Naive B cell (primary cell): ENCODE results near the gene OR3A3. TPM values are rescaled to one million over a fixed set of nuclear protein-coding genes. Genes with fewer than 3 reads are reported as not detected.
"Not testable (repeated sequence)": the region's sequence is repeated elsewhere in the genome, so short reads cannot be mapped to it uniquely, and the experiment has no call there.

Source experiments
- ATAC-seq, 2 donors: fragments of 150-1000 bp; cut with Tn5 transposase; 2 replicates each; pipeline ENCODE4 v1.10.0; 2021; ENCODE audit warnings: low read depth in 2 of 2, mild to moderate bottlenecking in 2 of 2, moderate library complexity in 2 of 2
- DNase-seq: peaks from one replicate; pipeline ENCODE4 v3.0.0; 2022
- H3K27ac Mint-ChIP-seq, 6 donors: one replicate each; pipeline ENCODE4 v1.8.0; 2020 to 2022; ENCODE audit warnings: mild to moderate bottlenecking in 6 of 6, mixed read lengths in 6 of 6, moderate library complexity in 5 of 6, inconsistent platforms in 2 of 6
- H3K27me3 Mint-ChIP-seq, 3 donors: one replicate each; pipeline ENCODE4 v1.8.0; 2021 to 2022; ENCODE audit warnings: mixed read lengths in 3 of 3, mild to moderate bottlenecking in 1 of 3
- H3K36me3 Mint-ChIP-seq, 2 donors: one replicate each; pipeline ENCODE4 v1.8.0; 2020 to 2022; ENCODE audit warnings: mixed read lengths in 2 of 2, inconsistent platforms in 1 of 2, mild to moderate bottlenecking in 1 of 2
- H3K4me1 Mint-ChIP-seq, 3 donors: one replicate each; pipeline ENCODE4 v1.8.0; 2020 to 2022; ENCODE audit warnings: mixed read lengths in 3 of 3, inconsistent platforms in 1 of 3, mild to moderate bottlenecking in 1 of 3, moderate library complexity in 1 of 3
- H3K4me3 Mint-ChIP-seq, 8 donors: one replicate each; pipeline ENCODE4 v1.8.0; 2020 to 2022; ENCODE audit warnings: mild to moderate bottlenecking in 8 of 8, mixed read lengths in 8 of 8, moderate library complexity in 8 of 8, inconsistent platforms in 2 of 8
- H3K9me3 Mint-ChIP-seq, 7 donors: one replicate each; pipeline ENCODE4 v1.8.0; 2020 to 2022; ENCODE audit warnings: mixed read lengths in 7 of 7, mild to moderate bottlenecking in 5 of 7, inconsistent platforms in 2 of 7, moderate library complexity in 1 of 7
- polyA plus RNA-seq, 6 donors: library from polyadenylated mRNA; unstranded; fragments of 300-500 nt; fragmentation: Illumina TruSeq; gene quantifications; one replicate each; pipeline ENCODE4 v1.2.3, GENCODE V29; 2021; ENCODE audit warnings: low read depth in 6 of 6

Gene OR3A3
- not detected for polyA plus RNA-seq

- H3K4me1 Mint-ChIP-seq: peaks cover 0 to 9% (median 0%) of the 10 kb centered on the region in 3 donors
- H3K27ac Mint-ChIP-seq: peak within 1 kb of the TSS in 1 of 6 donors; percentile 20
- peak within 1 kb of the TSS in 1 of 8 donors; percentile 47 for H3K4me3 Mint-ChIP-seq
- H3K36me3 Mint-ChIP-seq: peaks cover 0 to 31% of the 10 kb centered on the region in 2 donors
- H3K27me3 Mint-ChIP-seq: peaks cover 43 to 54% (median 50%) of the 10 kb centered on the region in 3 donors
- peaks cover 0 to 37% (median 18%) of the 10 kb centered on the region in 7 donors for H3K9me3 Mint-ChIP-seq
- DNase-seq (no peak), ATAC-seq (no peak)
These were observed at the start of gene OR3A3 for GRCh38 chr17:3411070-3411469. OR3A3 (plus strand) TSS chr17:3411370.

GRCh38 chr17:3371167-3371566, 40.0 kb upstream of the OR3A3 start:
- not testable (repeated sequence) for H3K4me1 Mint-ChIP-seq, H3K27ac Mint-ChIP-seq, DNase-seq, H3K4me3 Mint-ChIP-seq, ATAC-seq
- peaks cover 8 to 33% (median 10%) of the 10 kb centered on the region in 3 donors for H3K27me3 Mint-ChIP-seq
- H3K36me3 Mint-ChIP-seq: peaks cover 10 to 19% of the 10 kb centered on the region in 2 donors
- peaks cover 0 to 57% (median 38%) of the 10 kb centered on the region in 7 donors for H3K9me3 Mint-ChIP-seq

- peaks cover 43 to 51% (median 50%) of the 10 kb centered on the region in 3 donors for H3K27me3 Mint-ChIP-seq
- no peak for ATAC-seq
- peaks cover 0 to 13% of the 10 kb centered on the region in 2 donors for H3K36me3 Mint-ChIP-seq
These were observed 32.8 kb upstream of the OR3A3 start for GRCh38 chr17:3378321-3378720.

GRCh38 chr17:3381957-3382356, 29.2 kb upstream of the OR3A3 start:
- Mint-ChIP-seq H3K27me3 (peaks cover 58 to 69% (median 59%) of the 10 kb centered on the region in 3 donors), H3K9me3 (peaks cover 0 to 5% (median 0%) of the 10 kb centered on the region in 7 donors), H3K4me3 (no peak overlapping the region), H3K4me1 (peaks cover 0 to 8% (median 6%) of the 10 kb centered on the region in 3 donors), H3K27ac (no peak overlapping the region), H3K36me3 (peaks cover 0 to 5% of the 10 kb centered on the region in 2 donors)
- no peak for ATAC-seq
- DNase-seq: no peak

More at GRCh38 chr17:3378321-3378720, 32.8 kb upstream of the OR3A3 start:
- DNase-seq: no peak
- Mint-ChIP-seq H3K4me3 (no peak overlapping the region), H3K9me3 (peaks cover 0 to 24% (median 19%) of the 10 kb centered on the region in 7 donors), H3K27ac (no peak overlapping the region), H3K4me1 (no peaks in the 10 kb centered on the region)

GRCh38 chr17:3385869-3386816, 25.0 kb upstream of the OR3A3 start, which contains the start of gene OR3A2:
OR3A2 (minus strand) TSS chr17:3386308.
- Mint-ChIP-seq H3K27ac (peak within 1 kb of the TSS in 1 of 6 donors; percentile 83), H3K4me1 (peaks cover 0 to 8% (median 6%) of the 10 kb centered on the region in 3 donors), H3K27me3 (peaks cover 52 to 54% (median 53%) of the 10 kb centered on the region in 3 donors), H3K9me3 (peaks cover 0 to 18% (median 6%) of the 10 kb centered on the region in 7 donors), H3K36me3 (peaks cover 3 to 5% of the 10 kb centered on the region in 2 donors), H3K4me3 (peak within 1 kb of the TSS in 7 of 8 donors; percentile 44 to 89 (median 70))
- DNase-seq: no peak
- ATAC-seq: peak; percentile 32 to 81

DNA sequence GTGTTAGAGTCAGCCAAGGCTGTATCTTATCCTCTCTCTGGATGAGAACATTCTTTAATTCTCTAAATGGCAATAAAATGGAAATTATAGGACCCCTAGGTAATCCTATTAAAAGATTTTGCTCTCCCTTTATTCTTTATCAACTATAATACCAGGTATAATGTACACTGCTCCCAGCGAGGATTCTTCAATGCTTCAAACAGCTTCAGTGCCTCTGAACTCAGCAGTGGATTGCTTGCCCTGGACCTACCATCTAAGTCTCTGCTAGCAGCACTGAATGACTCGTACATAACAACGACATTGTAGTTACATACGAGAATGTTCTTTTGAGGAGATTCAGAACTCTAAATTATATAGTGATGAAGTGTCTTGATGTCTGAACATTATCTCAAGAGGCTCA, 21.4 kb upstream of the OR3A3 start:
- no peak overlapping the region for H3K27ac Mint-ChIP-seq

GRCh38 chr17:3397801-3398200, 13.4 kb upstream of the OR3A3 start:
- H3K27ac Mint-ChIP-seq, H3K4me1 Mint-ChIP-seq, DNase-seq, ATAC-seq, H3K36me3 Mint-ChIP-seq, H3K9me3 Mint-ChIP-seq, H3K4me3 Mint-ChIP-seq: not testable (repeated sequence)
- H3K27me3 Mint-ChIP-seq: peaks cover 21 to 24% (median 24%) of the 10 kb centered on the region in 3 donors

More for the DNA sequence above, 21.4 kb upstream of the OR3A3 start:
- Mint-ChIP-seq H3K9me3 (peaks cover 0 to 28% (median 11%) of the 10 kb centered on the region in 7 donors), H3K4me3 (no peak overlapping the region), H3K4me1 (peaks cover 0 to 8% (median 6%) of the 10 kb centered on the region in 3 donors), H3K27me3 (peaks cover 39 to 53% (median 46%) of the 10 kb centered on the region in 3 donors), H3K36me3 (peaks cover 3 to 5% of the 10 kb centered on the region in 2 donors)
- DNase-seq (no peak), ATAC-seq (no peak)

DNA sequence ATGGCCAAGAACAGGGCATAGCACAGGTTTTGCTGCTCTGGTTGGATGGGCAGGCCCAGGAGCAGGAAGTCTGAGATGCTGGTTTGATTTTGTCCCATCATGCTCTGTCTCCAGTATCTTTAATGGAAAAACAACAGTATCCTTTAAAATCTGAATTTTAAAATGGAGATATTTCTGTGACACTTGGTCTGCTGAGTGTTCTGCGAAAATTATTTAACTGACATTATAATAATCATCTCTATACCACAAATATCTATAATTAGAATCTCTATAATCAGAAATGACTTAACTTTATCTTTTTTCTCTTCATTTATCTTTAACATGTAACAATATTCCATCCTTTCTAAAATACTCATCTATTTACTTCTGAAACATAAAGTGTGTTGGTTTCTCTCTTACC, 12.9 kb upstream of the OR3A3 start, which contains the start of gene OR1E1:
Gene OR1E1, minus strand, starts transcription at position 101 of the 400 bp plus-strand sequence. Its CDS starts 0 bp downstream, at position 101.
- Mint-ChIP-seq H3K36me3 (no peaks in the 10 kb centered on the region), H3K27ac (no peak within 1 kb of the TSS), H3K4me1 (no peaks in the 10 kb centered on the region), H3K4me3 (no peak within 1 kb of the TSS), H3K27me3 (peaks cover 22 to 23% (median 23%) of the 10 kb centered on the region in 3 donors), H3K9me3 (peaks cover 0 to 5% (median 0%) of the 10 kb centered on the region in 7 donors)
- ATAC-seq: no peak
- DNase-seq: no peak

DNA sequence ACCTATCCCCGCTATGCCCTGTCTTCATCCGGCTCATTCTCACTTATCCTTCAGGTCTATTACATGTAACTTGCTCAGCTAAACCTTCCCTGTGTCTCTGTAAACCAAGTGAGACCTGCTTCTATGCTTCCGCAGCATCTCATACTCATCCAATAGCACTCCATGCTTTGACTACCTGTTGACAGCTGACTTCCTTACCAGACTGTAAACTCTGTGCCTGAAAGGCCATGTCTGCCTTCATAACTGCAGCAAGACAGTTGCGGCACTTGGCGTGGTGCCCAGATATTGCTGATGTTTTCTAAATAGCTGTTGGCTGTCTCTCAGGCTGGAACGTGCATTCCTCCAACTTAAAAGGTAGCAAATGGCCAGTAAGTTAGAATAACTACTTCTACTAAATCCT, 11.1 kb upstream of the OR3A3 start:
- no peak for DNase-seq
- Mint-ChIP-seq H3K4me1 (no peaks in the 10 kb centered on the region), H3K9me3 (peaks cover 0 to 4% (median 2%) of the 10 kb centered on the region in 7 donors), H3K4me3 (peak overlapping the region in 1 of 8 donors; percentile 38), H3K36me3 (no peaks in the 10 kb centered on the region), H3K27ac (no peak overlapping the region), H3K27me3 (peaks cover 15 to 16% (median 16%) of the 10 kb centered on the region in 3 donors)
- ATAC-seq: no peak

DNA sequence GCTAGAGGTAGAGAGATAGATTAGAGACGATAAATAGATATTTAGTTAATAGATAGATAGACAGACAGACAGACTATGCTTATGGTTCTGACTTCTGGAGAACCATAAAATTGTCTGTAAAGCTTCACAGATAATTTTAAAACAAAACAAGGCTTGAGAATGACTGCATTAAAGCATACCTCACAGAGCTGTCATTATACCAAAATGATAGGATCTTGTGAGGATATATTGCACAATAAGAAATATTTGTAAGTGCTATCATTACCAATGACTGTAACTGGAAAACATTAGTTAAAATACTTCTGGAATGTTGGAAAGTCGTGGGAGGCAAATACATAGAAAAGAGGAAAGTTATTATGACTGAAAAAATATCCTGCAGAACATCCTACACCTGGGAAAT, 9.4 kb upstream of the OR3A3 start:
- Mint-ChIP-seq H3K27me3 (peaks cover 15 to 23% (median 22%) of the 10 kb centered on the region in 3 donors), H3K9me3 (peaks cover 0 to 16% (median 5%) of the 10 kb centered on the region in 7 donors), H3K27ac (no peak overlapping the region), H3K4me1 (no peaks in the 10 kb centered on the region), H3K36me3 (no peaks in the 10 kb centered on the region), H3K4me3 (no peak overlapping the region)
- ATAC-seq (no peak), DNase-seq (no peak)

DNA sequence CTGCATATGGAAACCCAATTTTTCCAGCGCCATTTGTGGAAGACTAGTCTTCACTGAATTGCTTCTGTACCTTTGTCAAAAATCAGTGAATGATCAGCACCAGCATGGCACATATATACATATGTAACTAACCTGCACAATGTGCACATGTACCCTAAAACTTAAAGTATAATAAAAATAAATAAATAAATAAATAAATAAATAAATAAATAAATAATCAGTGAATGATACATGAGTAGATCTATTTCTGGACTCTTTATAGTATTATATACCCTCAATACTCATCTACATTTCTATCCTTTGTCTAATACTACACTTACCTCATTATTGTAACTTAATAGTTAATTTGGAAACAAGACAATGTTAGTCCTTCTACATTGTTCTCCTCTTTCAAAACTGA, 7.3 kb upstream of the OR3A3 start:
- Mint-ChIP-seq H3K9me3 (peaks cover 0 to 37% (median 18%) of the 10 kb centered on the region in 7 donors), H3K36me3 (peaks cover 0 to 16% of the 10 kb centered on the region in 2 donors), H3K27me3 (peaks cover 26 to 37% (median 33%) of the 10 kb centered on the region in 3 donors)
- not testable (repeated sequence) for ATAC-seq, H3K4me1 Mint-ChIP-seq, H3K27ac Mint-ChIP-seq, H3K4me3 Mint-ChIP-seq, DNase-seq

DNA sequence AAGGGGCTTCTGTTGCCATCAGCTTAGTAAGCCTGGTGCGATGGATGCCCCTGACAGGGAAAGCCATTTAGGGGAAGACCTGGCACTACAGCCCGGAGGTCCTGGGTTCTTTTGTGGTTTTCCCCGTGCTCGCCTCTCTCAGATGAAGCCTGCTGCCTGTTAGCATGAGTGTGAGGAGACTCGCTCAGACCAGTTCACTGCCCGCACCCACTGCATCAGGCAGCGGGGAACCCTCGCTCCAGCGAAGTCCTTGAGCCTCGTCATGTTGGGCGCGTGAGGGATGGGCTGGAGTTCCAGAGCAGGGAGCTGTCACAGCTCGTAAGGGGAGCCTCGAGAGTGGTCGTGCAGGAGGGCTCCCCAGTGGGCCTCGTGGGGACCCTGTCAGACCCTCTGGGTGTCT, 1.0 kb downstream of the OR3A3 start:
- Mint-ChIP-seq H3K4me3 (peak overlapping the region in 1 of 8 donors; percentile 47), H3K36me3 (peaks cover 0 to 31% of the 10 kb centered on the region in 2 donors), H3K27me3 (peaks cover 35 to 54% (median 43%) of the 10 kb centered on the region in 3 donors), H3K9me3 (peaks cover 0 to 26% (median 14%) of the 10 kb centered on the region in 7 donors)
- not testable (repeated sequence) for H3K4me1 Mint-ChIP-seq, DNase-seq, H3K27ac Mint-ChIP-seq, ATAC-seq

DNA sequence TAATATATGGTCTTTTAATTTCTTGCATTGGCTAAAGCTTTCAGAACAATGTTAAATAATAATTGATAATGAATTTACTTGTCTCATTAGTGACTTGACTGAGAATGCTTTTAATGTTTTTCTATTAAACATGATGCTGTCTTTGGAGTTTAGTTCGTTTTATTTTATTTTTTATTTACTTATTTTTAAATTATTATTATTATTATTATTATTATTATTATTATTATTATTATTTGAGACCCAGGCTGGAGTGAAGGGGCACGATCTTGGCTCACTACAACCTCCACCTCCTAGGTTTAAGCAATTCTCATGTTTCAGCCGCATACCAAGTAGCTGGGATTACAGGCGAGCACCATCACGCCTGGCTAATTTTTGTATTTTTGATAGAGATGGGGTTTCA, 4.4 kb downstream of the OR3A3 start:
- no peak overlapping the region for H3K4me3 Mint-ChIP-seq
- H3K4me1 Mint-ChIP-seq: peaks cover 0 to 9% (median 0%) of the 10 kb centered on the region in 3 donors
- peaks cover 17 to 28% (median 26%) of the 10 kb centered on the region in 3 donors for H3K27me3 Mint-ChIP-seq
- peaks cover 0 to 2% (median 0%) of the 10 kb centered on the region in 7 donors for H3K9me3 Mint-ChIP-seq
- H3K27ac Mint-ChIP-seq: no peak overlapping the region
- ATAC-seq: no peak
- peaks cover 0 to 8% of the 10 kb centered on the region in 2 donors for H3K36me3 Mint-ChIP-seq
- no peak for DNase-seq
